ENCODE results near the gene MACROH2A2. TPM values are rescaled to one million over a fixed set of nuclear protein-coding genes. Genes with fewer than 3 reads are reported as not detected.

MACROH2A2 gene
- total RNA-seq, 1 donor from 2014 or later, result 143 TPM

DNA sequence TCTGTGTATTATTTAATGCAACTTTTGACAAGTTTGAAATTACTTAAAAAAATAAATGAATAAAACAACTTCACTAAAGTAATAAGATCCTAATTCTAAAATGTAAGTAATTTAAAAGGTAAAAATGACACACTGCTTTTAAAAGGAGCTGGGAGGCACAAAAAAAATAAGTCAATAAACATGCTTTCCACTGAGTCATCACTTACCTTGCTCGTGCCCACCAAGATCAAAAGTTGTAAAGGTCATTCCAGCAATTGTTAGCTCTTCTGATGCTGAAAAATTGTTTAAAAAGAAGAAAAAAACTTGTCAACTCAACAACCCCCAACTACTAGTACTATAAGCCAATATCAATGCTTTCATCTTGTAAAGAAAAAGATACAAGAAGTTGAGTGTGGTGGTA lies 108.2 kb downstream of the MACROH2A2 start:
- Mint-ChIP-seq H3K27me3 (no peaks in the 10 kb centered on the region), H3K4me1 (ENCODE audit: low read depth) (peaks cover 6% of the 10 kb centered on the region), H3K4me3 (ENCODE audit: low read depth) (no peak overlapping the region), H3K9me3 (ENCODE audit: low read depth) (no peaks in the 10 kb centered on the region), H3K27ac (no peak overlapping the region), H3K36me3 (ENCODE audit: insufficient read depth) (peaks cover 10% of the 10 kb centered on the region)
- TF ChIP-seq, protein P1, sequence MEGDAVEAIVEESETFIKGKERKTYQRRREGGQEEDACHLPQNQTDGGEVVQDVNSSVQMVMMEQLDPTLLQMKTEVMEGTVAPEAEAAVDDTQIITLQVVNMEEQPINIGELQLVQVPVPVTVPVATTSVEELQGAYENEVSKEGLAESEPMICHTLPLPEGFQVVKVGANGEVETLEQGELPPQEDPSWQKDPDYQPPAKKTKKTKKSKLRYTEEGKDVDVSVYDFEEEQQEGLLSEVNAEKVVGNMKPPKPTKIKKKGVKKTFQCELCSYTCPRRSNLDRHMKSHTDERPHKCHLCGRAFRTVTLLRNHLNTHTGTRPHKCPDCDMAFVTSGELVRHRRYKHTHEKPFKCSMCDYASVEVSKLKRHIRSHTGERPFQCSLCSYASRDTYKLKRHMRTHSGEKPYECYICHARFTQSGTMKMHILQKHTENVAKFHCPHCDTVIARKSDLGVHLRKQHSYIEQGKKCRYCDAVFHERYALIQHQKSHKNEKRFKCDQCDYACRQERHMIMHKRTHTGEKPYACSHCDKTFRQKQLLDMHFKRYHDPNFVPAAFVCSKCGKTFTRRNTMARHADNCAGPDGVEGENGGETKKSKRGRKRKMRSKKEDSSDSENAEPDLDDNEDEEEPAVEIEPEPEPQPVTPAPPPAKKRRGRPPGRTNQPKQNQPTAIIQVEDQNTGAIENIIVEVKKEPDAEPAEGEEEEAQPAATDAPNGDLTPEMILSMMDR (IDR thresholded peaks at IDR 0.05; ENCODE audit: unreplicated experiment), result no peak
- DNase-seq (ENCODE audit: low spot score, unreplicated experiment), result no peak

Other genes with a start within 250 kb of the MACROH2A2 start
- gene AIFM2, start 80.0 kb downstream of the MACROH2A2 start, total RNA-seq, result 10.7 and 10.9 TPM in 2 replicates
- 12.6 and 15.1 TPM in 2 replicates for gene TYSND1, start 93.9 kb downstream of the MACROH2A2 start, total RNA-seq
- gene SAR1A, start 117.7 kb downstream of the MACROH2A2 start, total RNA-seq, result 93.0 and 94.4 TPM in 2 replicates
- gene PPA1, start 180.6 kb downstream of the MACROH2A2 start, total RNA-seq, result 119 and 128 TPM in 2 replicates
- gene NPFFR1, start 231.2 kb downstream of the MACROH2A2 start, total RNA-seq, result not detected in 2 replicates